Erythroblast (primary cell): ENCODE results near the gene IL1RAPL2.

Experiments
- GATA1 ChIP-seq: IDR thresholded peaks from 2 replicates; pipeline ENCODE4 v1.6.1; 2011; ENCODE audit warnings: low read depth, mild to moderate bottlenecking, control low read depth, low read length, moderate library complexity
- POLR2A ChIP-seq: IDR thresholded peaks from 2 replicates; pipeline ENCODE4 v1.6.1; 2011; ENCODE audit warnings: mild to moderate bottlenecking, low read length

DNA sequence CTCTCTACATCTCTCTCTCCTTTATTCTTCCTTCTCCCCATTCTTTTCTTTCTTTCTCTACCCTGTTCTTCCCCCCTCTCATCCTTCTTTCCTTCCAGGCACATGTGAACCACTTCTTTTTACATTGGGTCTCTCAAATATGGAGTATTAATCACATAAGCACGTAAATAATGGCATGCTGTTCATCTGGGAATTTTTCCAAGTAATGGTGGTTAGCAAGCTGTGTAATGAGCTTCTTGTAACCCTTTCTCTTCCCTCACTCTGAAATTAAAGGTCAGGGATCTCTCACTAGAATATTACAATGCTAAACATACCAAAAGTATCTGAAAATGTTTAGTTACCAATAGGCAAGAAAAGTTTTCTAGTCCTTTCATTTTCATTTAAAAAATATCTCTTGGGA lies 894.4 kb downstream of the IL1RAPL2 start:
- TF ChIP-seq POLR2A, result no peak
- no peak for TF ChIP-seq GATA1
